Gastrocnemius medialis (tissue), 4 donors: ENCODE data around the gene CADPS.

ENCODE experiments used
- CTCF ChIP-seq, 5 experiments: fragments of 450-650 bp in 3 of 5; fragments of 200-600 bp in 2 of 5; sonication (generic) in 2 of 5; IDR thresholded peaks in 4 of 5; conservative IDR thresholded peaks in 1 of 5; 1 replicate in 4 of 5; 2 replicates in 1 of 5; pipeline ENCODE4 v1.5.1; 2016 to 2019; ENCODE audit warnings: antibody characterized with exemption in 5 of 5, mild to moderate bottlenecking in 3 of 5, moderate library complexity in 3 of 5
- POLR2A ChIP-seq, 2 donors: fragments of 450-650 bp; IDR thresholded peaks; one replicate each; pipeline ENCODE4 v1.6.1; 2017; ENCODE audit warnings: antibody characterized with exemption in 2 of 2, mild to moderate bottlenecking in 2 of 2, moderate library complexity in 2 of 2

GRCh38 chr3:62761711-62762110 is 113.5 kb downstream of the CADPS start:
- no peak for TF ChIP-seq CTCF (IDR thresholded peaks at IDR 0.05 in 4 of 5, conservative IDR thresholded peaks at IDR 0.05 in 1 of 5)
- no peak for TF ChIP-seq POLR2A (IDR thresholded peaks at IDR 0.05)
